Adrenal gland (tissue), 12 donors: ENCODE measurements around the gene PXDN. TPM values are rescaled to one million over a fixed set of nuclear protein-coding genes. Genes with fewer than 3 reads are reported as not detected.
"Not testable (repeated sequence)": the region's sequence is repeated elsewhere in the genome, so short reads cannot be mapped to it uniquely, and the experiment has no call there.

Experiments
- DNase-seq, 7 donors: peaks; one replicate each; pipeline ENCODE4 v3.0.0-alpha.2; 2019 to 2020
- H3K27ac ChIP-seq, 5 donors: fragments of 200-600 bp; sonication (generic) in 4 of 5; 1 replicate in 3 of 5; 2 replicates in 2 of 5; pipeline versions ENCODE4 v1.5.1 to v1.8.0; 2016 to 2020; ENCODE audit warnings: mild to moderate bottlenecking in 1 of 5
- H3K27me3 ChIP-seq: fragments of 200-600 bp; 2 replicates; pipeline ENCODE4 v1.8.0; 2021
- H3K36me3 ChIP-seq, 2 donors: fragments of 200-600 bp; replicated peaks in 1 of 2; 1 replicate in 1 of 2; 2 replicates in 1 of 2; pipeline versions ENCODE4 v1.5.1 to v1.8.0; 2018 to 2022
- H3K4me1 ChIP-seq, 2 donors: fragments of 200-600 bp; replicated peaks in 1 of 2; 1 replicate in 1 of 2; 2 replicates in 1 of 2; pipeline versions ENCODE4 v1.5.1 to v1.8.0; 2018 to 2021
- H3K4me3 ChIP-seq, 4 donors: fragments of 200-600 bp; sonication (generic) in 3 of 4; one replicate each; pipeline ENCODE4 v1.5.1; 2016 to 2018
- H3K9me3 ChIP-seq, 3 donors: fragments of 200-600 bp; sonication (generic) in 1 of 3; replicated peaks in 1 of 3; 1 replicate in 2 of 3; 2 replicates in 1 of 3; pipeline versions ENCODE4 v1.5.1 to v1.8.0; 2016 to 2021
- POLR2A ChIP-seq, 2 donors: fragments of 450-650 bp; IDR thresholded peaks; one replicate each; pipeline ENCODE4 v1.6.1; 2017; ENCODE audit warnings: antibody characterized with exemption in 2 of 2, mild to moderate bottlenecking in 2 of 2, moderate library complexity in 1 of 2
- WGBS, 4 donors: extraction: QIAGEN DNeasy Blood & Tissue Kit in 2 of 4; methylation state at CpG; one replicate each; pipeline versions ENCODE4 v1.1.5 to v1.1.7; 2013 to 2017; 5-methylcytosine and 5-hydroxymethylcytosine counted together
- intact Hi-C, 2 donors: fragments of 100-400 bp; cut with DNase I; formaldehyde crosslinking; loops; one replicate each; pipeline versions ENCODE4 v1.14.1 to v1.15.0; 2022 to 2023
- polyA plus RNA-seq, 3 donors: library from polyadenylated mRNA; stranded (reverse); fragments of 200-250 nt in 2 of 3; fragments of 350-450 nt in 1 of 3; fragmentation: Illumina TruSeq in 1 of 3; extraction: RNeasy Lipid Tissue Mini Kit (QIAGEN cat#74804) in 1 of 3; gene quantifications; one replicate each; pipeline ENCODE4 v1.2.3, GENCODE V29; 2013 to 2014
- total RNA-seq, 9 donors: library from RNA; depleted of rRNA in 4 of 9; stranded (reverse); fragments of >200 nt in 4 of 9; fragments of 120-200 nt in 1 of 9; fragmentation: NEBNext Ultra II Directional in 1 of 9; extraction: Animal tissue kit (Norgen Biotek cat#: 25700) in 1 of 9; gene quantifications; one replicate each; pipeline versions ENCODE4 v1.1.0 to v1.2.4, GENCODE V29; 2013 to 2023
- TF ChIP-seq, protein P1 (sequence below), 6 experiments: fragments of 450-650 bp in 4 of 6; fragments of 200-600 bp in 2 of 6; sonication (generic) in 1 of 6; IDR thresholded peaks; 1 replicate in 5 of 6; 2 replicates in 1 of 6; pipeline versions ENCODE4 v1.5.1 to v1.8.0; 2016 to 2021; ENCODE audit warnings: antibody characterized with exemption in 6 of 6, mild to moderate bottlenecking in 2 of 6, moderate library complexity in 1 of 6
- donor health status: healthy with polysubstance abuse.
- donor health status: Bipolar disorder and iron deficiency.
- donor health status: DM: yes; HTN: yes; CAD: no.
- donor health status: DM: no; HTN: no; CAD: no.
- donor health status: DM: no; HTN: no; CAD: no.
- donor health status: DM: yes; HTN: yes; CAD: no.

Gene PXDN
- total and polyA plus RNA-seq, 12 donors: 8.5 to 39.5 (median 22.1) TPM

DNA sequence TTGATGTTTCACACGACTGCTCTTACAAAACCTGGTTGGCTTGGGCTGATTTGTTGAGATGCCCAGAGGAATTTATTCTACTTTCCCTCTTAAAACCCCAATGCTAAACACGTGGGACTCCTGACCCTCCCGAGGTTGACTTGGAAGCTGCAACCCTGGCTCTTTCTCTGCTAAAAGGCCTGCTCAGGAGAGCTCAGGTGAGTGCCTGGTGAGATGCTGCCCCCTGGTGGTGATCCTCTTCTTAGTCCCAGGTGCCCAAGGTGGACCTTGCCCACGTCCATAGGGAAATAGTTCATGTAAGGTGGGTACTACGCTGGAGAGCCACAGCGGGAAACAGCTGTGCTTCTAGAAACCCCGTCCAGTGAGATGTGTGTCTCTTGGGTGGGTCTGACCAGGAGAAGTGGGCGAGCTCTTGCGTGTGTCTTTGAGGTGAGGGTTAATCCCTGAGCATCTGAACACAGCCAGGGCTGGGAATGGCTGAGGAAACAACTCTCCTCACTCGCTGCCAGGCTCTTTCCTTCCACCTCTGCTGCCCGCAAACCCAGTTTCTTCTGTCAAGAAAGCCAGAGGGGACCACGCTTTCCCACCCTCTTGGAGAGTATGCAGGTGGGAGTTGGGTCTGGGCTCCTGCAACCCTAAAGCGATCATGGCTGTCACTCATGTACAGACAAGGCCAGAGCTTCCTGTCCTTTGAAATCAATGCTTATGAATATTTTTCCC is 25.5 kb upstream of the PXDN start:
- Histone ChIP-seq H3K9me3 (no peaks in the 10 kb centered on the region), H3K27ac (no peak overlapping the region), H3K4me3 (no peak overlapping the region), H3K27me3 (no peaks in the 10 kb centered on the region), H3K4me1 (no peaks in the 10 kb centered on the region), H3K36me3 (no peaks in the 10 kb centered on the region)
- TF ChIP-seq POLR2A (IDR thresholded peaks at IDR 0.05): no peak
- TF ChIP-seq, protein P1, sequence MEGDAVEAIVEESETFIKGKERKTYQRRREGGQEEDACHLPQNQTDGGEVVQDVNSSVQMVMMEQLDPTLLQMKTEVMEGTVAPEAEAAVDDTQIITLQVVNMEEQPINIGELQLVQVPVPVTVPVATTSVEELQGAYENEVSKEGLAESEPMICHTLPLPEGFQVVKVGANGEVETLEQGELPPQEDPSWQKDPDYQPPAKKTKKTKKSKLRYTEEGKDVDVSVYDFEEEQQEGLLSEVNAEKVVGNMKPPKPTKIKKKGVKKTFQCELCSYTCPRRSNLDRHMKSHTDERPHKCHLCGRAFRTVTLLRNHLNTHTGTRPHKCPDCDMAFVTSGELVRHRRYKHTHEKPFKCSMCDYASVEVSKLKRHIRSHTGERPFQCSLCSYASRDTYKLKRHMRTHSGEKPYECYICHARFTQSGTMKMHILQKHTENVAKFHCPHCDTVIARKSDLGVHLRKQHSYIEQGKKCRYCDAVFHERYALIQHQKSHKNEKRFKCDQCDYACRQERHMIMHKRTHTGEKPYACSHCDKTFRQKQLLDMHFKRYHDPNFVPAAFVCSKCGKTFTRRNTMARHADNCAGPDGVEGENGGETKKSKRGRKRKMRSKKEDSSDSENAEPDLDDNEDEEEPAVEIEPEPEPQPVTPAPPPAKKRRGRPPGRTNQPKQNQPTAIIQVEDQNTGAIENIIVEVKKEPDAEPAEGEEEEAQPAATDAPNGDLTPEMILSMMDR (IDR thresholded peaks at IDR 0.05): peak; percentile 14 to 59 (median 44)
- 51 to 67% (median 55%) methylated on average over 12 to 13 of the region's 13 CpGs for WGBS, 4 donors
- peak in 5 of 7 donors; percentile 30 to 70 (median 37) for DNase-seq
- intact Hi-C loops: no loop called here

DNA sequence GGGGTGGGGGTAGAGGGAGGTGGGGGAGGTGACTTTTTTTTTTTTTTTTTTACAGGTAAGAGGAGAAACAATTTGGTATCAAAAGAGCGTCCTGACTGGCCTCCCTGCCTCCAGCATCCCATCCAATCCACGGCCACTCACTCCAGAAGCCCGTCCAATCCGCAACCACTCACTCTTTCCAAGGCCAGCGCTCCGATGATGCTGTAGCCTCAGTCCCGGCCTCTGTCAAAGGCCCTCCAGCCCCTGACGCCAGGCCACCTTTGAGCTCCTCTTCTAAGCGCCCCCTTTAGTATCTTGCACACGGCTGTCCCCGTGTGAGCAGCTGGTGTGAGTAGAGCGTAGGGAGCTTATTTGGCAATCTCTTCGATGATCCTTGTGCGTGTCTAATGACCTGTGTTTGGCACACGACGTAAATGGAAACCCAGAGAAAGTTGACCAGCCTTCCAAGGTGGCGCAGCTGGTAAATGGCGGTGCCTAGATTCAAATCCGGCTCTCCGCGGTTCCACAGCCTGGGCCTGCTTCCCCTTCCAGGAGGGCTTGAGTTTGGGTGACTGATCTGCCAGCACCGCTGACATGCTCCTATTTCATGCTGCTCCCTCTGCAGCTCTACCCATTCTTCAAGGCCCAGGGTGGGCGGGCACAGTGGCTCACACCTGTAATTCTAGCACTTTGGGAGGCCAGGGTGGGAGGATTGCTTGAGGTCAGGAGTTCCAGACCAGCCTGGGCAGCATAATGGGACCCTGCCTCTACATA is 23.8 kb upstream of the PXDN start:
- H3K36me3 ChIP-seq: no peaks in the 10 kb centered on the region
- no peak overlapping the region for H3K27ac ChIP-seq
- DNase-seq: peak in 1 of 7 donors; percentile 35
- H3K27me3 ChIP-seq: no peaks in the 10 kb centered on the region
- WGBS, 4 donors: 86 to 94% (median 91%) methylated on average over 23 of the region's 23 CpGs
- TF ChIP-seq, protein P1 (IDR thresholded peaks at IDR 0.05): no peak
- TF ChIP-seq POLR2A (IDR thresholded peaks at IDR 0.05): no peak
- no peaks in the 10 kb centered on the region for H3K4me1 ChIP-seq
- intact Hi-C loops: no loop called here
- H3K4me3 ChIP-seq: no peak overlapping the region
- no peaks in the 10 kb centered on the region for H3K9me3 ChIP-seq

DNA sequence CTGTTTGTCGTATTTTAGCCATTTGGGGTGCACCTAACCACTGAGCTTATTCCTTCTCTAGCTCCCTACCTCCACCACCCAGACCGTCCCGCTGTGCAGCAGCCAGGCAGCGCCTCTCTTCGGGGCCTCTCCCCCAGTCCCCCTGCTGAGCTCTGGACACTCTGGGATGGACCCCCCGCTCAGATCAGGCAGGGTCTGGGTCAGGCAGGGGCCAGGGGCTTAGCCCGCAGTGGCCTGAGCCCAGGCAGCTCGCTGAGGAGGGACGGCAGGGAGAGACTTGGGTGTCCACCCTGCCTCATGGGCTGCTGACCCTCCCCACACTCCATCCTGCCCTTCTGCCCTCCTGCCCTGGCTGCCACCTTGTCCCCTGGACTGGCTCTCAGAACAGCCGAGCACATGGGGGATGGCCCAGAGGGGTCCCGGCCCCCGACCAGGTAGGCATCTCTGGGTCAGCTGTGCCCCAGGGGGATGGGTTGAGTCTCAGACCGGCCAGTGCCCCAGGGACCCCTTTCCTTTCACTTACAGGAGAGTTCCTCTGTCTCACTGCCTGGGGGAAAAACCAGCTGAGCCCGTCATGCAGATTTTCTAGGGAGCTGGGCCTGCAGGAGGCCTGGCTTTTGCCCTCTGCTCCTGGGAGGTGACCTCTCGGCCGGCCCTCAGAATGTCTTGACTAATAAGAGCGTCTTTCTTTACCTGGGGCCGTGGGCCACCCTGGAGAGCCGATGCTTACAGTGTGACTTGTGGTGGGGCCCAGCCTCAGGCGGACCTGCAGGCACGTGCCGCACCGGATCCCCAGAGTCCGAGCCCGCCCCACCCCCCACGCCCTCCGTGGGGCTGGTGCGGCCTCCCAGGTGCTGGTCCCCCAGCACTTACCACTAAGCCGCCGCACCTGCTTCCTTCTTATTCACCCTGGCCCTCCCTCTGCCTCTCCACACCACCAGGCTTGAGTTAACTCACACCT is 22.8 kb upstream of the PXDN start:
- no peak overlapping the region for H3K4me3 ChIP-seq
- H3K4me1 ChIP-seq: no peaks in the 10 kb centered on the region
- WGBS, 4 donors: 74 to 90% (median 78%) methylated on average over 20 to 30 of the region's 30 CpGs
- no peaks in the 10 kb centered on the region for H3K9me3 ChIP-seq
- H3K36me3 ChIP-seq: no peaks in the 10 kb centered on the region
- H3K27me3 ChIP-seq: no peaks in the 10 kb centered on the region
- no peak for TF ChIP-seq POLR2A (IDR thresholded peaks at IDR 0.05)
- TF ChIP-seq, protein P1 (IDR thresholded peaks at IDR 0.05): no peak
- no peak overlapping the region for H3K27ac ChIP-seq
- intact Hi-C loops: no loop called here
- peak in 1 of 7 donors; percentile 40 for DNase-seq

DNA sequence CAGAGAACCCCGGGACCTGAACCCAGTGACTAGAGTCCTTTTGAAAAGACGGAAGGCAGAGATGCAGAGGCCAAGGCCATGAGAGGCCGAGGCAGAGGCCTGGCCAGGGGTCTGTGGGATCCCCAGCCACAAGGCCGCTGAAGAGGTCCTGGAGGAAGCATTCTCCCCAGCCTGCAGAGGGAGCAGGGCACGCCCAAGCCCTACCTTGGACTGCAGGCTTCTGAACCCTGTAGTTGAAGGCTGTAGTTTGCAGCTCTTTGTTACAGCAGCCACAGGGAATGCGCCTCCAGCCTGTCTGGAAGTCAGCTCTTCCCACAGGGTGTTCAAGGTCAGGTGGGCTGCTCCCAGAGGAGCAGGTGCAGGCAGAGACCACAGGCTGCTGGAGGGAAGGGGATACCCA is 22.1 kb upstream of the PXDN start:
- Histone ChIP-seq H3K36me3 (no peaks in the 10 kb centered on the region), H3K27me3 (no peaks in the 10 kb centered on the region), H3K4me3 (no peak overlapping the region), H3K27ac (no peak overlapping the region), H3K4me1 (no peaks in the 10 kb centered on the region), H3K9me3 (no peaks in the 10 kb centered on the region)
- peak in 1 of 7 donors; percentile 14 for DNase-seq
- WGBS, 4 donors: 68 to 77% (median 71%) methylated on average over 4 to 6 of the region's 6 CpGs
- intact Hi-C loops: no loop called here
- TF ChIP-seq, protein P1 (IDR thresholded peaks at IDR 0.05): no peak
- TF ChIP-seq POLR2A (IDR thresholded peaks at IDR 0.05): no peak

DNA sequence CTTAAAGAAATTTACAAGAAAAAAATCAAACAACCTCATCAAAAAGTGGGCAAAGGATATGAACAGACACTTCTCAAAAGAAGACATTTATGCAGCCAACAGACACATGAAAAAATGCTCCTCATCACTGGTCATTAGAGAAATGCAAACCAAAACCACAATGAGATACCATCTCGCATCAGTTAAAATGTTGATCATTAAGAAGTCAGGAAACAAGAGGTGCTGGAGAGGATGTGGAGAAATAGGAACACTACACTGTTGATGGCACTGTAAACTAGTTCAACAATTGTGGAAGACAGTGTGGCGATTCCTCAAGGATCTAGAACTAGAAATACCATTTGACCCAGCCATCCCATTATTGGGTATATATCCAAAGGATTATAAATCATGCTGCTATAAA is 20.9 kb upstream of the PXDN start:
- 78 to 89% (median 82%) methylated on average over 2 of the region's 2 CpGs for WGBS, 4 donors

More for the DNA sequence above, 20.9 kb upstream of the PXDN start:
- H3K4me3 ChIP-seq, H3K27me3 ChIP-seq, H3K36me3 ChIP-seq, H3K27ac ChIP-seq, H3K9me3 ChIP-seq, DNase-seq, intact Hi-C loops, H3K4me1 ChIP-seq: not testable (repeated sequence)
